ENCODE results near the gene ERBIN.

DNA sequence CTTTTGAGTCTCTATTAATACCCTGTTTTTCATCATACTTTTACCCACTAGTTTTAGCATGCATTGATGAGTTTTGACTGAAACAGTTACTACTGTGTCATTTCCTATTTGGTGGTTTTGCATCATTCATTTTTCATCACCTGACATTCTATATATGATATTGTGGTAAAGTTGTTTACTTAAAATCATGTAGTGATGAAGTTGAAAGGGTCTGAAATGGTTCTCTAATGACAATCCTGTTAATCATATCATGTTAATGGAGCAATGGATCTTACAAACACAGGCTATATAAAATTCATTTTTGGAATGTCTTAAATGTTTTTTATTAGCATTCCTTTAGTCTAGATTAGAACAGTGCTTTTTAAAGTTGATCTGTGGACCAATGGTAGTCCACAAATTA, 84.1 kb downstream of the ERBIN start:
- TF ChIP-seq, protein P1, sequence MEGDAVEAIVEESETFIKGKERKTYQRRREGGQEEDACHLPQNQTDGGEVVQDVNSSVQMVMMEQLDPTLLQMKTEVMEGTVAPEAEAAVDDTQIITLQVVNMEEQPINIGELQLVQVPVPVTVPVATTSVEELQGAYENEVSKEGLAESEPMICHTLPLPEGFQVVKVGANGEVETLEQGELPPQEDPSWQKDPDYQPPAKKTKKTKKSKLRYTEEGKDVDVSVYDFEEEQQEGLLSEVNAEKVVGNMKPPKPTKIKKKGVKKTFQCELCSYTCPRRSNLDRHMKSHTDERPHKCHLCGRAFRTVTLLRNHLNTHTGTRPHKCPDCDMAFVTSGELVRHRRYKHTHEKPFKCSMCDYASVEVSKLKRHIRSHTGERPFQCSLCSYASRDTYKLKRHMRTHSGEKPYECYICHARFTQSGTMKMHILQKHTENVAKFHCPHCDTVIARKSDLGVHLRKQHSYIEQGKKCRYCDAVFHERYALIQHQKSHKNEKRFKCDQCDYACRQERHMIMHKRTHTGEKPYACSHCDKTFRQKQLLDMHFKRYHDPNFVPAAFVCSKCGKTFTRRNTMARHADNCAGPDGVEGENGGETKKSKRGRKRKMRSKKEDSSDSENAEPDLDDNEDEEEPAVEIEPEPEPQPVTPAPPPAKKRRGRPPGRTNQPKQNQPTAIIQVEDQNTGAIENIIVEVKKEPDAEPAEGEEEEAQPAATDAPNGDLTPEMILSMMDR (CRISPR knock-in tag; IDR thresholded peaks at IDR 0.05), result no peak
- TF ChIP-seq RFXANK (CRISPR knock-in tag; IDR thresholded peaks at IDR 0.05) (no peak), SRSF9 (IDR thresholded peaks at IDR 0.05; ENCODE audit: borderline replicate concordance, insufficient read depth, low read depth, low read length, poor library complexity, severe bottlenecking) (no peak), HNRNPL (IDR thresholded peaks at IDR 0.05; ENCODE audit: low read depth, low read length) (no peak), RELA (CRISPR knock-in tag; IDR thresholded peaks at IDR 0.05) (no peak)

All from HepG2 (cell line).